ENCODE measurements around the gene BTAF1. TPM values are rescaled to one million over a fixed set of nuclear protein-coding genes. Genes with fewer than 3 reads are reported as not detected.

The BTAF1 gene
- total RNA-seq, 1 donor from 2014 or later: 74.7 TPM

DNA sequence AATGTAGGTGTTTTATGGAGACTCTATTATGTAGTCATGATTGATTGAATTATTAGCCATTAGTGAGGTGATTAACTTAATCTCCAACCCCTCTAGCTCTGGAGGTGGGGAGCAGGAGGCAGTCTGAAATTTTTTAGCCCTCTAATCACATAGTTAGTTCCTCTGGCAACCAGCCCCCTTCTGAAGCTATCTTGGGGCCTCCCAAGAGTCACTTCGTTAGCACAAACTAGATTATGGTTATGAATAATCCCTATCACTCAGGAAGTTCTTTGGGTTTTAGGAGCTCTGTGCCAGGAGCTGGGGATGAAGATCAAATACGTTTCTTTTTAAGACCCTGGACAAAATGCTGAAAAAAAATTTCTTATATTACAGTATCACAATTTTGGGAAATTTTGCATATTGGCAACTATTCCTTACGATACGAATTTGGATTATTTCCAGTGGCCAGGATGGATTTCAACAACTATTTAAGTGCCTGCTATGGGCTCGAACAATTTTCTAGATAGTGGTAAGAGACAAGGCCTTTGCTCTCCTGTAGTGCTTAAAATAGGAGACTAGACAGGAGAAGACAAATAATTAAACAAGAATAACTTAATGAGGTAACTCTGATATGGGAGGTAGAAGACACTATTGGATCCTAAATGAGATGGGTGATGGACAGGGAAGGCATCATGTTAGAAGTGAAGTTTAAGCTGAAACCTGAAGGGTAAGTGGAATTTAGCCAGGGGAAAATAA is 52.9 kb downstream of the BTAF1 start:
- ATAC-seq (ENCODE audit: low read depth) (no peak), DNase-seq (no peak)
- POLR2A ChIA-PET: no interaction called here
- H3K27me3 Mint-ChIP-seq: no peaks in the 10 kb centered on the region
- CTCF ChIA-PET: no interaction called here
- H3K36me3 Mint-ChIP-seq (ENCODE audit: low read depth): peaks cover 59% of the 10 kb centered on the region
- peaks cover 6% of the 10 kb centered on the region for H3K4me1 Mint-ChIP-seq
- intact Hi-C loops (cut with micrococcal nuclease): no loop called here
- no peak overlapping the region for H3K4me3 Mint-ChIP-seq
- TF ChIP-seq, protein P1, sequence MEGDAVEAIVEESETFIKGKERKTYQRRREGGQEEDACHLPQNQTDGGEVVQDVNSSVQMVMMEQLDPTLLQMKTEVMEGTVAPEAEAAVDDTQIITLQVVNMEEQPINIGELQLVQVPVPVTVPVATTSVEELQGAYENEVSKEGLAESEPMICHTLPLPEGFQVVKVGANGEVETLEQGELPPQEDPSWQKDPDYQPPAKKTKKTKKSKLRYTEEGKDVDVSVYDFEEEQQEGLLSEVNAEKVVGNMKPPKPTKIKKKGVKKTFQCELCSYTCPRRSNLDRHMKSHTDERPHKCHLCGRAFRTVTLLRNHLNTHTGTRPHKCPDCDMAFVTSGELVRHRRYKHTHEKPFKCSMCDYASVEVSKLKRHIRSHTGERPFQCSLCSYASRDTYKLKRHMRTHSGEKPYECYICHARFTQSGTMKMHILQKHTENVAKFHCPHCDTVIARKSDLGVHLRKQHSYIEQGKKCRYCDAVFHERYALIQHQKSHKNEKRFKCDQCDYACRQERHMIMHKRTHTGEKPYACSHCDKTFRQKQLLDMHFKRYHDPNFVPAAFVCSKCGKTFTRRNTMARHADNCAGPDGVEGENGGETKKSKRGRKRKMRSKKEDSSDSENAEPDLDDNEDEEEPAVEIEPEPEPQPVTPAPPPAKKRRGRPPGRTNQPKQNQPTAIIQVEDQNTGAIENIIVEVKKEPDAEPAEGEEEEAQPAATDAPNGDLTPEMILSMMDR (IDR thresholded peaks at IDR 0.05): no peak
- H3K9me3 Mint-ChIP-seq: no peaks in the 10 kb centered on the region
- H3K27ac Mint-ChIP-seq: no peak overlapping the region

DNA sequence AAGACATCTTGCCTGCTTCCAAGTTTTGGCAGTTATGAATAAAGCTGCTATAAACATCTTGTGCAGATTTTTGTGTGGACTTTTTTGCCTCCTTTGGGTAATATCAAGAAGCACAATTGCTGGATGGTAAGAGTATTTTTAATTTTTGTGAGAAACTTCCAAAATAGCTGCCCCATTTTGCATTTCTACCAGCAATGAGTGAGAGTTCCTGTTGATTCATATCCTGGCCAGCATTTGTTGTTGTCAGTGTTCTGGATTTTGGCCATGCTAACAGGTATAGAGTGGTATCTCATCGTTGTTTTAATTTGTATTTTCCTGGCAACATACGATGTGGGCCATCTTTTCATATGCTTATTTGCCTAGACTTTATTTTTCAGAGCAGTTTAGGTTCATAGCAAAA is 53.9 kb downstream of the BTAF1 start:
- TF ChIP-seq, protein P1 (IDR thresholded peaks at IDR 0.05): no peak
- DNase-seq (no peak), ATAC-seq (ENCODE audit: low read depth) (no peak)
- Mint-ChIP-seq H3K9me3 (no peaks in the 10 kb centered on the region), H3K36me3 (ENCODE audit: low read depth) (peaks cover 55% of the 10 kb centered on the region), H3K27me3 (no peaks in the 10 kb centered on the region), H3K4me1 (peaks cover 6% of the 10 kb centered on the region), H3K27ac (no peak overlapping the region), H3K4me3 (no peak overlapping the region)
- ChIA-PET POLR2A (no interaction called here), CTCF (no interaction called here)
- intact Hi-C loops (cut with micrococcal nuclease): no loop called here

DNA sequence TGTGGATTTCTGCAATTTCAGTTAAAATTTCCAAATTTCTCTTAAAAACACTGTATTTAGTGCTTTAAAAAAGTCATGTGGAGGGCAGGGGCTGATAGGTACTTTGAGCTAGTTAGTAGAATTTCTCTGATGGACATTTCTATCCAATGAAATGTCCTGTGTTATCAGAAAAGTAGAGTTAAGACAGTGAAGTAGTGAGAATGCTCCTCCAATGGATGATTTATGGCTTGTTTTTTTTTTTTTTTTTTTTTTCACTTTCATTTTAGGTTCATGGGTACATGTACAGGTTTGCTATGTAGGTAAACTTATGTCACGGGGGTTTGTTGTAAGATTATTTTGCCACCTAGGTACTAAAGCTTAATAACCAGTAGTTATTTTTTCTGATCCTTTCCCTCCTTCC is 55.0 kb downstream of the BTAF1 start:
- ATAC-seq (ENCODE audit: low read depth): no peak
- Mint-ChIP-seq H3K36me3 (ENCODE audit: low read depth) (peaks cover 64% of the 10 kb centered on the region), H3K4me1 (peaks cover 6% of the 10 kb centered on the region), H3K27ac (no peak overlapping the region), H3K9me3 (no peaks in the 10 kb centered on the region), H3K4me3 (no peak overlapping the region), H3K27me3 (no peaks in the 10 kb centered on the region)
- TF ChIP-seq, protein P1 (IDR thresholded peaks at IDR 0.05): no peak
- no peak for DNase-seq
- ChIA-PET CTCF (no interaction called here), POLR2A (no interaction called here)
- intact Hi-C loops (cut with micrococcal nuclease): no loop called here

GRCh38 chr10:91980319-91980718 is 56.7 kb downstream of the BTAF1 start:
- Mint-ChIP-seq H3K27me3 (no peaks in the 10 kb centered on the region), H3K36me3 (ENCODE audit: low read depth) (peaks cover 69% of the 10 kb centered on the region), H3K27ac (no peak overlapping the region), H3K4me3 (no peak overlapping the region), H3K4me1 (no peaks in the 10 kb centered on the region), H3K9me3 (no peaks in the 10 kb centered on the region)
- CTCF ChIA-PET: no interaction called here
- intact Hi-C loops (cut with micrococcal nuclease): no loop called here
- TF ChIP-seq, protein P1 (IDR thresholded peaks at IDR 0.05): no peak
- ATAC-seq (ENCODE audit: low read depth) (no peak), DNase-seq (no peak)
- POLR2A ChIA-PET: no interaction called here

GRCh38 chr10:91983416-91983815 is 59.8 kb downstream of the BTAF1 start:
- POLR2A ChIA-PET: no interaction called here
- DNase-seq: no peak
- H3K9me3 Mint-ChIP-seq: no peaks in the 10 kb centered on the region
- intact Hi-C loops (cut with micrococcal nuclease): no loop called here
- H3K27me3 Mint-ChIP-seq: no peaks in the 10 kb centered on the region
- no peak for ATAC-seq (ENCODE audit: low read depth)
- peaks cover 72% of the 10 kb centered on the region for H3K36me3 Mint-ChIP-seq (ENCODE audit: low read depth)
- CTCF ChIA-PET: no interaction called here
- H3K4me1 Mint-ChIP-seq: no peaks in the 10 kb centered on the region
- TF ChIP-seq, protein P1 (IDR thresholded peaks at IDR 0.05): no peak
- no peak overlapping the region for H3K4me3 Mint-ChIP-seq
- H3K27ac Mint-ChIP-seq: no peak overlapping the region

Measured in activated B cell treated with CpG ODN at 0.5 μM for 24 hours (primary cell).